Ramos (cell line): Measurements from ENCODE around the gene ZBTB2.
"Not testable (repeated sequence)": the region's sequence is repeated elsewhere in the genome, so short reads cannot be mapped to it uniquely, and the experiment has no call there.

Experiments used
- in situ Hi-C: fragments of 300-500 bp; cut with MboI; formaldehyde crosslinking; loops from one replicate; pipeline ENCODE4 v1.14.3; 2022; ENCODE audit warnings: low sequenced_read_pairs; ENCODE audit not compliant: unreplicated experiment

The ZBTB2 gene

GRCh38 chr6:151341476-151342195 lies 49.7 kb downstream of the ZBTB2 start:
- in situ Hi-C loops: no loop called here

GRCh38 chr6:151340219-151340978 lies 51.0 kb downstream of the ZBTB2 start:
- in situ Hi-C loops: no loop called here

DNA sequence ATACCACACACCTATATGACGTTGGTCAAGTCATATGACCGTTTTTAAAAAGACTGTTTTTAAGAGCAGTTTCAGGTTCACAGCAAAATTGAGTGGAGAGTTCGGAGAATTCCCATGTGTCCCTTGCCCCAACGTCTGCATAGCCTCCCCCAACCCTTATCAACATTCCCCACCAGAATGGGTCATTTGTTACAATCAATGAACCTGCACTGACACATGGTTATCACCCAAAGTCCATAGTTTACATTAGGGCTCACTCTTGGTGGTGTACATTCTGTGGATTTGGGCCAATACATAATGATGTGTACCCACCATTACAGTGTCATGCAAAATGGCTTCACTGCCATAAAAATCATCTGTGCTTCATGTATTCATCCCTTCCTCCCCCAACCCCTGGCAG lies 52.0 kb downstream of the ZBTB2 start:
- in situ Hi-C loops: no loop called here

GRCh38 chr6:151338651-151339200 lies 52.6 kb downstream of the ZBTB2 start:
- in situ Hi-C loops: no loop called here

- in situ Hi-C loops: no loop called here
These were observed 55.4 kb downstream of the ZBTB2 start for GRCh38 chr6:151335930-151336329.

DNA sequence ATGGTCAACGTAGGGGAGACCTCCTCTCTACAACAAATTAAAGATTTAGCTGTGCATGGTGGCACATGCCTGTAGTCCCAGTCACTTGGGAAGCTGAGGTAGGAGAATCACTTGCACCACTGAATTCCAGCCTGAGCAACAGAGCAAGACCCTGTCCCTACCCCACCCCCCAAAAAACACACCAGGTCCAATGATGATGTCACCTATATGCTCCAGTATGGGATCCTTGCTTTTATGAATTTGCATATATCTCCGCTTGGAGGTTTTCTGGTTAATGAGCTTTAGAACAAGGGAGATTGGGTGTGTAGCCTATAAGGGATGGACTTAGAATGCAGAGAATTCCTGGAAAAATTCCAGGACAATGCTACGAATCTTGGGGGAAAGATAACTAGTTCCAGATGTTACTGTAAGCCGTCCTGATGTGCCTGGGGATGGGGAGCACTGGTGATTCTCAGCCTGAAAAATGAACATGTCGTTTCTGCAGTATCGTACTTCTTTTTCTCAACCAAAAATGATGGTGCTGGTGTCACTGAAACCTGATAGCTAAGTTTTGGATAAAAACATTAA lies 61.1 kb downstream of the ZBTB2 start:
- in situ Hi-C loops: no loop called here

DNA sequence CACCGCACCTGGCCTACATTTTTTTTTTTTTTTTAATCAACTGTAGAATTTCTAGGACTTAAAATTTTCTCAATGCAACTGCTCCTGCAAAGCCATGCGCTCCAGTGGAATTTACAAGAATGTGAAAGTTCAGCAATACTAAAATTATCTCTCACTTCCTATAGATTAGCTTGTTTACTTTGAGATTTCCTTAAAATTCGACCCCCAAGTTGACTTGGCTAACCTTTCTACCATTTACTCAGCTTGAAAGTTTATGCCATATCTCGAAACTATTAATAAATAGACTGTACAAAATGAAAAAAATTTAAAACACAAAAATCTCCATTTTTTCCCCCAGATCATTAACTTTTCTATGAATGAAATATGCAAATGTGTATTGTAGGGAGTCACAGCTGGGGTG lies 64.3 kb downstream of the ZBTB2 start:
- in situ Hi-C loops: loop anchor here (10.0 kb wide), 2 partner anchors 312 to 432 kb away; no protein-coding TSS in a partner anchor

DNA sequence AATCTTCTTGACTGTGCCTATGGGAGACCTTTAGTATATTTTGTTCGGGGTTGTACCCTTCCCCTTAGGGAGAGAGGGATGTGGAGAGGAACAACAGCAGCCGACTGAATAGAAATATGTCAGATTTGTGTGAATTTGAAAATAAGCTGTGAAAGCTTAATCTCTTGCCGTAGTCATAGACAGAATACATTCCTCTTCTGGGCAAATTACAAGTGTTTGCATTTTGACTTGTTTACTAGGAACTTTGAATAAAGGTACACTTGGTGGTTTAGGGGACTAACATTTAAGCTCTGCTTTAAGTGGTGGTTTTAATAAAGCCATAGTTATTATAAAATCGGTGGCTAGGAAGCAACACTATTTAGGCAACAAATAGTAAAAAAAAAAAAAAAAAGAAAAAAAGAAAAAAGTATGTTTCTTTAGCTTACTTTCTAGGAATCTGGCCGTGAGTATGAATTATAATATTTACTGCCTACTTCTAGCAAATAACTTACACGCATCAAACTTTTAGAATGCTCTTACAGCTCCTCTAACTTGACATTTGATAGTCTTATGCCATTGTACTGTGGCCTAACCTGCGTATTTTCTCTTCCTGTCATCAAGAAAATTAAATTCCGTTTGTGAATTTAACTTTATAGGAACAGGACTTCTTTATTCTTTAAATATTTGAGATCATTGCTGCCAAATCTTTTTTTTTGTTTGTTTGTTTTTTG lies 65.1 kb downstream of the ZBTB2 start:
- in situ Hi-C loops: loop anchor here (10.0 kb wide), 2 partner anchors 311 to 431 kb away; no protein-coding TSS in a partner anchor

GRCh38 chr6:151325075-151326050 lies 66.0 kb downstream of the ZBTB2 start:
- in situ Hi-C loops: loop anchor here (10.0 kb wide), 2 partner anchors 311 to 431 kb away; no protein-coding TSS in a partner anchor

- in situ Hi-C loops: loop anchor here (10.0 kb wide), 2 partner anchors 310 to 430 kb away; no protein-coding TSS in a partner anchor
These were observed 66.9 kb downstream of the ZBTB2 start for GRCh38 chr6:151324488-151324825.

- in situ Hi-C loops: loop anchor here (10.0 kb wide), 2 partner anchors 309 to 429 kb away; no protein-coding TSS in a partner anchor
These were observed 67.4 kb downstream of the ZBTB2 start for GRCh38 chr6:151323791-151324487.

DNA sequence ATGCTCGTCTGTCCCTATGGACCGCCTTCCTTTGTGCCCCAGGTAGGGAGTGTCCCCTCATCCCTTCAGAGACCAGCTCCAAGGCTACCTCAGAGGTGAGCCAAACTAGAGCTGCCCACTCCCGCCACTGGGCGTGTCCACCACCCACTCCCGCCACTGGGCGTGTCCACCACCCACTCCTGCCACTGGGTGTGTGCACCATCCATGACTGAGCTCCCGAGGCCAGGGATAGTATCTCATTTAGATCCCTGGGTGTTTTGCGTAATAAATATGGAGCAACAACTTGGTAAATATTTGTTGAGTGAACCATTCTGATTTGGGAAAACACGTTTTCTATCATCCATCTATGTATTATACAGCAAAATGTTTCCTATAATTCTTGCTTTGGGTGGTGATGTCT lies 68.8 kb downstream of the ZBTB2 start:
- in situ Hi-C loops: loop anchor here (10.0 kb wide), 2 partner anchors 308 to 428 kb away; no protein-coding TSS in a partner anchor

GRCh38 chr6:151321438-151321837 lies 69.9 kb downstream of the ZBTB2 start:
- in situ Hi-C loops: loop anchor here (10.0 kb wide), 2 partner anchors 307 to 427 kb away; no protein-coding TSS in a partner anchor

DNA sequence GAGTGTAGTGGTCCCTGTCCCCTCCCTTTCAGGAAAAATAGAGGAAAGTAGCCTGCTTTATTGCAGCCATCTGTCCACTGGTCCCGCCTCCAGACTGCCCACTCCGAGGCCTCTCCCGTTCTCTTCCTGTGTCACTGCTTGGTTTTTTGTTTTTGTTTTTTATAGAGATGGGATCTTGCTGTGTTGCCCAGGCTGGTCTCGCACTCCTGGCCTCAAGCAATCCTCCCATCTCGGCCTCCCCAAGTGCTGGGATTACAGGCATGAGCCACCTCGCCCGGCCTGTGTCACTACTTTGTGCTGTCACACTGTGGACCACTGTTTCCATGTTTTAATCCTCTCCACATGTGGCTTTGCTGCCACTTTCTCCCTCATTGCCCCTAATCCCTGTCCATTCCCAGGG lies 71.2 kb downstream of the ZBTB2 start:
- in situ Hi-C loops: loop anchor here (10.0 kb wide), 2 partner anchors 305 to 425 kb away; no protein-coding TSS in a partner anchor

DNA sequence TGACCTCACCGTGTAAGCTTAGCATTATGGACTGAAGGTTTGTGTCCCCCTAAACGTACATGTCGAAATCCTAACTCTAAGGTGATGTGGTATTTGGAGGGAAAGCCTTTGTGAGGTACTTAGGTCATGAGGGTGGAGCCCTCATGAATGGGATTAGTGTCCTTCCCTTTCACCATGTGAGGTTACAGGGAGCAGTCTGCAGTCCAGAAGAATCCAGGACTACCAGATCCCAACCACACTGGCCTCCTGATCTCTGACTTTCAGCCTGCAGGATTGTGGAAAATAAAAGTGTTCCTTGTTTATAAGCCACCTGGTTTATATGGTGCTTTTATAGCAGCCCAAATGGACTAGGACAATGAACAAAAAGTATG lies 73.4 kb downstream of the ZBTB2 start:
- in situ Hi-C loops: no loop called here

DNA sequence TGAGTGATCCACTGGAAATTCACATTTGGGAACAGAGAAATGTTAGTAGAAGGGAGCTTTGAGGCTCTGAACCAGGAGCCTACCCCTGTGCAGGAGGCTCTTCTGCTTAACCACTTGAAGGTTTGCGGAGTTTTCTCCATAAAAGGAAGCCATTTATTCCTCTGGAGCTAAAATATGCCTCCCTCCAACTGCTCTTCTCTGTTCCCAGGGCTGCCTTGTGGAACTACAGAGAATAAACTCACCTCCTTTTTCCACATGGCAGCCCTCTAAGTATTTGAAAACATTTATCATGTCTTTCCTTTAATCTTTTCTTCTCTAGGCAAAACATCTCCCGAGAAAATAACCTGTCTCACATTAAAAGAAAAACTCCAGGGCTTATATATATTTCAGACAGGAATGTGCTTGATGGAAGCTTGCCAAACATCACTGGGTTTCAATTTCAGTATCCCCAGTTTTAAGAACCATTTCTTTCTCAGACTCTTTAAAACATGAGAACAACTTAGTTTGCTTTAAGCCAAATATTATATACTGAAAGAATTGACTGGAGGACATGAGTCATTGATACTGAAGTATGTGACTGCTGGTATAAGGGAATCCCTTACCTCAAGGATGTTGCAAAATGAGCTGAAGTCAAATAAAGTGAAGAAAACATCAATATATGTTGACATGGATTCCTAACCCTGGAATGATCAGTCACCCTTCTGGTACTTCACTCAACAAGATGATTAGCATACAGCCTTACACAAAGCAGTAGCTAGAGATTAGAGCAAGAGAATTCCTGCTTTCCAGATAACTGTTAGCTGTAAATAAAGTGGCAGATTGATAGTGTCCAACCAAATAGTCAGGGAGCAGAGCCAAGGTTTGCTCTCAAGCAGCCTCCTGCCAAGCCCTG lies 74.0 kb downstream of the ZBTB2 start:
- in situ Hi-C loops: no loop called here

- in situ Hi-C loops: not testable (repeated sequence)
These were observed 75.7 kb downstream of the ZBTB2 start for GRCh38 chr6:151315661-151316060.
